Caco-2 (cell line): Measurements from ENCODE around the gene RNF166. TPM values are rescaled to one million over a fixed set of nuclear protein-coding genes. Genes with fewer than 3 reads are reported as not detected.
"Not testable (repeated sequence)": the region's sequence is repeated elsewhere in the genome, so short reads cannot be mapped to it uniquely, and the experiment has no call there.

Experiments used
- BruUV-seq: library from RNA; stranded (reverse); fragments of 400-500 nt; replicated peaks from 2 replicates; lab custom pipeline; 2021; lab: Mats Ljungman, UMichigan
- CTCF ChIA-PET: fragments of 300-600 bp; sonication (Branson Sonifier 250); formaldehyde crosslinking; loops from one replicate; lab custom pipeline; 2022; ENCODE audit warnings: antibody characterized with exemption; lab: Charles Lee
- POLR2A ChIA-PET: fragments of 300-600 bp; sonication (Branson Sonifier 250); formaldehyde crosslinking; loops from one replicate; lab custom pipeline; 2022; ENCODE audit warnings: antibody characterized with exemption; lab: Charles Lee
- DNase-seq, 2 experiments: peaks; one replicate each; pipeline versions ENCODE4 v3.0.0 to v3.0.0-alpha.2; 2020 to 2022
- H3K27me3 ChIP-seq: replicated peaks from 2 replicates; pipeline ENCODE4 v1.6.0; 2011; ENCODE audit warnings: low read length; ENCODE audit not compliant: control insufficient read depth, insufficient read depth
- H3K36me3 ChIP-seq: 2 replicates; pipeline ENCODE4 v1.5.1; 2011; ENCODE audit warnings: low read length; ENCODE audit not compliant: control insufficient read depth, insufficient read depth
- H3K4me1 ChIP-seq: fragments of 250-450 bp; sonication (Bioruptor Pico); 2 replicates; pipeline ENCODE4 v1.5.1; 2020; ENCODE audit warnings: mild to moderate bottlenecking
- H3K4me3 ChIP-seq: 2 replicates; pipeline ENCODE4 v1.5.1; 2011; ENCODE audit warnings: low read depth, mild to moderate bottlenecking, control low read depth, low read length
- H3K9me3 ChIP-seq: fragments of 250-450 bp; sonication (Bioruptor Pico); 2 replicates; pipeline ENCODE4 v1.5.1; 2020; ENCODE audit warnings: mild to moderate bottlenecking, moderate library complexity
- H3K27ac Mint-ChIP-seq: one replicate; pipeline ENCODE4 v1.8.0; 2022; ENCODE audit warnings: mixed read lengths; ENCODE audit not compliant: unreplicated experiment
- H3K27me3 Mint-ChIP-seq: one replicate; pipeline ENCODE4 v1.8.0; 2022; ENCODE audit warnings: mixed read lengths; ENCODE audit not compliant: insufficient read depth, unreplicated experiment
- H3K36me3 Mint-ChIP-seq: one replicate; pipeline ENCODE4 v1.8.0; 2022; ENCODE audit warnings: mild to moderate bottlenecking, mixed read lengths; ENCODE audit not compliant: insufficient read depth, unreplicated experiment
- H3K4me1 Mint-ChIP-seq: one replicate; pipeline ENCODE4 v1.8.0; 2022; ENCODE audit warnings: low read depth, mixed read lengths; ENCODE audit not compliant: unreplicated experiment
- H3K4me3 Mint-ChIP-seq: one replicate; pipeline ENCODE4 v1.8.0; 2022; ENCODE audit warnings: mild to moderate bottlenecking, moderate library complexity, mixed read lengths; ENCODE audit not compliant: unreplicated experiment
- H3K9me3 Mint-ChIP-seq: one replicate; pipeline ENCODE4 v1.8.0; 2022; ENCODE audit warnings: mixed read lengths; ENCODE audit not compliant: unreplicated experiment
- intact Hi-C: fragments of 100-400 bp; cut with micrococcal nuclease; formaldehyde crosslinking; loops from one replicate; pipeline ENCODE4 v1.10.0; 2022; ENCODE audit not compliant: unreplicated experiment
- total RNA-seq: library from RNA; stranded (reverse); gene quantifications from 2 replicates; pipeline ENCODE4 v1.2.3, GENCODE V29; 2022
- TF ChIP-seq, protein P1 (sequence below), 2 experiments: fragments of 200-600 bp in 1 of 2; IDR thresholded peaks; 1 replicate in 1 of 2; 2 replicates in 1 of 2; pipeline versions ENCODE4 v1.5.1 to v1.8.0; 2011 to 2022; ENCODE audit warnings: antibody characterized with exemption in 1 of 2, control low read depth in 1 of 2, inconsistent platforms in 1 of 2, low read depth in 1 of 2, low read length in 1 of 2, mild to moderate bottlenecking in 1 of 2, moderate library complexity in 1 of 2; ENCODE audit not compliant: insufficient read depth in 1 of 2, severe bottlenecking in 1 of 2, unreplicated experiment in 1 of 2

The RNF166 gene
- total RNA-seq, 1 experiment from 2014 or later = 37.3 TPM

- H3K27me3 ChIP-seq = no peaks in the 10 kb centered on the region
These were observed 36.2 kb downstream of the RNF166 start for GRCh38 chr16:88669980-88670379.

DNA sequence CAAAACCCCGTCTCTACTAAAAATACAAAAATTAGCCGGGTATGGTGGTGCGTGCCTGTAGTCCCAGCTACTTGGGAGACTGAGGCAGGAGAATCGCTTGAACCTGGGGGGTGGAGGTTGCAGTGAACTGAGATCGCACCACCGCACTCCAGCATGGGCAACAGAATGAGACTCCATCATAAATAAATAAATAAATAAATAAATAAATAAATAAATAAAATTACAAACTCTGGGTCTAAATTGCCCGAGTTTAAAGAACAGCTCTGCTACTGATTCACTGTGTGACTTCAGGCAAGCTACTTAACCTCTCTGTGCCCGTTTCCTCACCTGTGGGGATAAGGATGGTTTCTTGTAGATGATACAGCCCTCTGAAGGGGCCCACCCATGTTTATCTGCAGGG is 36.7 kb downstream of the RNF166 start:
- H3K9me3 ChIP-seq, H3K36me3 ChIP-seq, POLR2A ChIA-PET, H3K27me3 ChIP-seq, H3K27me3 Mint-ChIP-seq, H3K27ac Mint-ChIP-seq, H3K4me3 Mint-ChIP-seq, H3K9me3 Mint-ChIP-seq, H3K4me1 Mint-ChIP-seq, intact Hi-C loops, DNase-seq, H3K4me3 ChIP-seq, BruUV-seq, H3K4me1 ChIP-seq: not testable (repeated sequence)
- CTCF ChIA-PET = interaction anchor here (0.8 kb wide), 1 partner anchor 68 kb away, joined by 3 read pairs; no protein-coding TSS in a partner anchor
- peaks cover 21% of the 10 kb centered on the region for H3K36me3 Mint-ChIP-seq

More at GRCh38 chr16:88669980-88670379, 36.2 kb downstream of the RNF166 start:
- Mint-ChIP-seq H3K27ac (no peak overlapping the region), H3K4me3 (no peak overlapping the region), H3K9me3 (no peaks in the 10 kb centered on the region), H3K36me3 (peaks cover 21% of the 10 kb centered on the region), H3K27me3 (no peaks in the 10 kb centered on the region), H3K4me1 (no peaks in the 10 kb centered on the region)
- Histone ChIP-seq H3K9me3 (no peaks in the 10 kb centered on the region), H3K4me3 (no peak overlapping the region), H3K4me1 (no peaks in the 10 kb centered on the region), H3K36me3 (no peaks in the 10 kb centered on the region; the same call in 1 of the 2 replicates)
- BruUV-seq = no TSS peak
- ChIA-PET CTCF (interaction anchor here (0.8 kb wide), 1 partner anchor 68 kb away, joined by 3 read pairs; no protein-coding TSS in a partner anchor), POLR2A (no interaction called here)
- intact Hi-C loops = no loop called here
- TF ChIP-seq, protein P1, sequence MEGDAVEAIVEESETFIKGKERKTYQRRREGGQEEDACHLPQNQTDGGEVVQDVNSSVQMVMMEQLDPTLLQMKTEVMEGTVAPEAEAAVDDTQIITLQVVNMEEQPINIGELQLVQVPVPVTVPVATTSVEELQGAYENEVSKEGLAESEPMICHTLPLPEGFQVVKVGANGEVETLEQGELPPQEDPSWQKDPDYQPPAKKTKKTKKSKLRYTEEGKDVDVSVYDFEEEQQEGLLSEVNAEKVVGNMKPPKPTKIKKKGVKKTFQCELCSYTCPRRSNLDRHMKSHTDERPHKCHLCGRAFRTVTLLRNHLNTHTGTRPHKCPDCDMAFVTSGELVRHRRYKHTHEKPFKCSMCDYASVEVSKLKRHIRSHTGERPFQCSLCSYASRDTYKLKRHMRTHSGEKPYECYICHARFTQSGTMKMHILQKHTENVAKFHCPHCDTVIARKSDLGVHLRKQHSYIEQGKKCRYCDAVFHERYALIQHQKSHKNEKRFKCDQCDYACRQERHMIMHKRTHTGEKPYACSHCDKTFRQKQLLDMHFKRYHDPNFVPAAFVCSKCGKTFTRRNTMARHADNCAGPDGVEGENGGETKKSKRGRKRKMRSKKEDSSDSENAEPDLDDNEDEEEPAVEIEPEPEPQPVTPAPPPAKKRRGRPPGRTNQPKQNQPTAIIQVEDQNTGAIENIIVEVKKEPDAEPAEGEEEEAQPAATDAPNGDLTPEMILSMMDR (IDR thresholded peaks at IDR 0.05; ENCODE audit: insufficient read depth in 1 of 2, low read depth in 1 of 2, low read length in 1 of 2, severe bottlenecking in 1 of 2, unreplicated experiment in 1 of 2) = no peak
- DNase-seq = no peak

DNA sequence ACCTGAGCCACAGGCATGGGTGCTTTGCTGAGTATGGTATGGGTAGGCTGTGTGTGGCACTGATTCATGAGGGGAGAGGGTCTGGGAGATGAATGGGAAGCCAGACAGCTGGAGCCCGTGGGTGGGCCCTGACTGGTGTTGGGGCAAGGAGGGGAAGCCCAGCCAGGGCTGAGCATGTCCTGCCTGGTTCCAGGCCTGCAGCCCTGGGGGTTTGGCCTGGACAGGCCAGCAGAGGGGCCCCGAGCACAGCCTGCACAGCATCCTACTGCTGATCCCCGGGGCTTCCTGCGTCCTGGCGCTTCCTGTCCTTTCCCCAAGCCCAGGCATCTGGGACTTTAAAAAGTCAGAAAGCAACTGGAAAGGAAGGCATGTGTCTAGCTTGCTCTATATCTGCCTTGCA is 38.7 kb downstream of the RNF166 start:
- POLR2A ChIA-PET = no interaction called here
- H3K4me1 Mint-ChIP-seq = no peaks in the 10 kb centered on the region
- no peaks in the 10 kb centered on the region for H3K9me3 Mint-ChIP-seq
- peak overlapping the region; percentile 6 for H3K4me3 Mint-ChIP-seq
- TF ChIP-seq, protein P1 (IDR thresholded peaks at IDR 0.05; ENCODE audit: insufficient read depth in 1 of 2, low read depth in 1 of 2, low read length in 1 of 2, severe bottlenecking in 1 of 2, unreplicated experiment in 1 of 2) = no peak
- no peaks in the 10 kb centered on the region for H3K27me3 Mint-ChIP-seq
- no peak overlapping the region for H3K4me3 ChIP-seq
- CTCF ChIA-PET = interaction anchor here (0.7 kb wide), 1 partner anchor 510 kb away, joined by 3 read pairs; no protein-coding TSS in a partner anchor
- no TSS peak for BruUV-seq
- intact Hi-C loops = no loop called here
- H3K27me3 ChIP-seq = no peaks in the 10 kb centered on the region
- no peaks in the 10 kb centered on the region for H3K4me1 ChIP-seq
- H3K36me3 ChIP-seq = no peaks in the 10 kb centered on the region; the same call in 1 of the 2 replicates
- H3K9me3 ChIP-seq = no peaks in the 10 kb centered on the region
- peaks cover 29% of the 10 kb centered on the region for H3K36me3 Mint-ChIP-seq
- no peak for DNase-seq
- H3K27ac Mint-ChIP-seq = peak overlapping the region; percentile 27
